Heart left ventricle (tissue), 13 donors: Measurements from ENCODE around the gene KCNH8.

Experiments
- POLR2A ChIP-seq, 2 donors: fragments of 450-650 bp; IDR thresholded peaks; one replicate each; pipeline ENCODE4 v1.6.1; 2017; ENCODE audit warnings: antibody characterized with exemption in 2 of 2, mild to moderate bottlenecking in 2 of 2, moderate library complexity in 2 of 2
- TF ChIP-seq, protein P1 (sequence below), 12 donors: fragments of 200-600 bp; sonication (generic) in 4 of 12; IDR thresholded peaks; one replicate each; pipeline versions ENCODE4 v1.5.0 to v1.8.0; 2018 to 2022; ENCODE audit warnings: antibody characterized with exemption in 12 of 12, mild to moderate bottlenecking in 5 of 12
- donor health status: ischemic (EF 13 %, LVEDD 7.1; RV severe dilation, severe dysfunction).
- donor health status: DM: no; HTN: yes; CAD: no.
- donor health status: DM: no; HTN: no; CAD: no.
- donor health status: ischemic (EF 25% LVEDD 6.9; RV normal size, moderate dysfunction).
- donor health status: ischemic (EF 25% LVEDD 5.7; RV mildly dilated, moderate dysfunction).
- donor health status: ischemic (EF 35%, LVEDD 5.7; RV mildly dilated, moderate dysfunction).
- donor health status: nonischemic (EF 11% LVEDD 7.7; RV severe dilation, severe dysfunction).
- donor health status: DM: yes; HTN: yes; CAD: no.
- donor health status: PGD.
- donor health status: ischemic (EF 29% LVEDD 5.4; RV normal size, mild dysfunction).
- donor health status: nonischemic (EF 23%, LVEDD 6.1; RV moderate dilation, normal function).

DNA sequence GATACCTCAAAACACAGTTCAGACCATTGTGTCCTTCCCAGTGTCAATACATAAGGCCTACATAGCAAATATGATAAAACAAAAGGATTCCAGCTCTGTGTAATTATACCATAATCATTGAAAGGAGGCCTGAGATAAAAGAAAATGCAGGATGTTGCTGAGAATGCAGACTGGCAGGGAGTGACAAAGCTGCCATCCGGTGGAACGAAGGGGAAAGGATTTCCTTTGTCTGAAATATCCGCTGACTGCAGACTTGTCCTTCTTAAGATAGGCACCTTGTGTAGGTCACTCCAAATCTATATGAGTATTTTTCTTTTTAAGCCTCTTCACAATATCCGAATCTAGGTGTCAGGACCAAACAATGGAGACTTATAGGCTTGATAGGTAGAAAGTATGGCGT, 108.0 kb downstream of the KCNH8 start:
- TF ChIP-seq, protein P1, sequence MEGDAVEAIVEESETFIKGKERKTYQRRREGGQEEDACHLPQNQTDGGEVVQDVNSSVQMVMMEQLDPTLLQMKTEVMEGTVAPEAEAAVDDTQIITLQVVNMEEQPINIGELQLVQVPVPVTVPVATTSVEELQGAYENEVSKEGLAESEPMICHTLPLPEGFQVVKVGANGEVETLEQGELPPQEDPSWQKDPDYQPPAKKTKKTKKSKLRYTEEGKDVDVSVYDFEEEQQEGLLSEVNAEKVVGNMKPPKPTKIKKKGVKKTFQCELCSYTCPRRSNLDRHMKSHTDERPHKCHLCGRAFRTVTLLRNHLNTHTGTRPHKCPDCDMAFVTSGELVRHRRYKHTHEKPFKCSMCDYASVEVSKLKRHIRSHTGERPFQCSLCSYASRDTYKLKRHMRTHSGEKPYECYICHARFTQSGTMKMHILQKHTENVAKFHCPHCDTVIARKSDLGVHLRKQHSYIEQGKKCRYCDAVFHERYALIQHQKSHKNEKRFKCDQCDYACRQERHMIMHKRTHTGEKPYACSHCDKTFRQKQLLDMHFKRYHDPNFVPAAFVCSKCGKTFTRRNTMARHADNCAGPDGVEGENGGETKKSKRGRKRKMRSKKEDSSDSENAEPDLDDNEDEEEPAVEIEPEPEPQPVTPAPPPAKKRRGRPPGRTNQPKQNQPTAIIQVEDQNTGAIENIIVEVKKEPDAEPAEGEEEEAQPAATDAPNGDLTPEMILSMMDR (IDR thresholded peaks at IDR 0.05) = no peak
- TF ChIP-seq POLR2A (IDR thresholded peaks at IDR 0.05) = no peak
